K562 treated with DMSO at 1 percent for 4 hours (cell line): ENCODE measurements around the gene GAP43. TPM values are rescaled to one million over a fixed set of nuclear protein-coding genes. Genes with fewer than 3 reads are reported as not detected.

ENCODE experiments used
- total RNA-seq: library from RNA; unstranded; fragments of 300-600 nt; gene quantifications from 2 replicates; pipeline ENCODE4 v1.2.3, GENCODE V29; 2022; ENCODE audit not compliant: insufficient read depth

Gene GAP43
- not detected in 2 replicates for total RNA-seq

GRCh38 chr3:115623044-115623868 lies at the start of gene GAP43:
TSS of gene GAP43 (plus strand) at chr3:115623510. CDS start at chr3:115623690, 180 bp downstream.

